BLaER1 treated with 17β-estradiol and CSF1 and Interleukin-3, amounts not matched to agents 10 nM and 100 nM (cell line): ENCODE results near the gene MTREX.

Source experiments
- H3K27ac ChIP-seq, 11 experiments: shearing (Covaris generic); formaldehyde crosslinking; 2 replicates each; pipeline ENCODE4 v1.8.1; 2022
- H3K27me3 ChIP-seq, 11 experiments: shearing (Covaris generic); formaldehyde crosslinking; 2 replicates each; pipeline ENCODE4 v1.8.1; 2022
- H3K36me3 ChIP-seq, 11 experiments: shearing (Covaris generic); formaldehyde crosslinking; 2 replicates each; pipeline ENCODE4 v1.8.1; 2022
- H3K4me1 ChIP-seq, 10 experiments: shearing (Covaris generic); formaldehyde crosslinking; 2 replicates each; pipeline ENCODE4 v1.8.1; 2022
- H3K4me2 ChIP-seq, 11 experiments: shearing (Covaris generic); formaldehyde crosslinking; 2 replicates each; pipeline ENCODE4 v1.8.1; 2022
- H3K4me3 ChIP-seq, 10 experiments: shearing (Covaris generic); formaldehyde crosslinking; 2 replicates each; pipeline ENCODE4 v1.8.1; 2022
- H3K9ac ChIP-seq, 11 experiments: shearing (Covaris generic); formaldehyde crosslinking; 2 replicates each; pipeline ENCODE4 v1.8.1; 2022
- H3K9me3 ChIP-seq, 11 experiments: shearing (Covaris generic); formaldehyde crosslinking; replicated peaks in 1 of 11; 2 replicates each; pipeline ENCODE4 v1.8.1; 2022
- H4K20me1 ChIP-seq, 11 experiments: shearing (Covaris generic); formaldehyde crosslinking; 2 replicates each; pipeline ENCODE4 v1.8.1; 2022
- Cebpa-rat ChIP-seq, 11 experiments: shearing (Covaris generic); IDR thresholded peaks; 2 replicates each; pipeline ENCODE4 v1.8.1; 2022

MTREX gene

GRCh38 chr5:55418994-55419968 lies 111.5 kb downstream of the MTREX start:
- Histone ChIP-seq H3K4me1 (no peaks in the 10 kb centered on the region), H3K36me3 (peaks cover 83 to 100% (median 94%) of the 10 kb centered on the region in 11 experiments), H3K9ac (no peak overlapping the region), H3K4me3 (no peak overlapping the region), H3K27me3 (no peaks in the 10 kb centered on the region), H3K27ac (no peak overlapping the region), H3K9me3 (no peaks in the 10 kb centered on the region; a peak in 1 of 22 replicates), H4K20me1 (peaks cover 0 to 8% (median 0%) of the 10 kb centered on the region in 11 experiments; a peak in 2 of 22 replicates), H3K4me2 (no peak overlapping the region)
- no peak for TF ChIP-seq Cebpa-rat (IDR thresholded peaks at IDR 0.05)

DNA sequence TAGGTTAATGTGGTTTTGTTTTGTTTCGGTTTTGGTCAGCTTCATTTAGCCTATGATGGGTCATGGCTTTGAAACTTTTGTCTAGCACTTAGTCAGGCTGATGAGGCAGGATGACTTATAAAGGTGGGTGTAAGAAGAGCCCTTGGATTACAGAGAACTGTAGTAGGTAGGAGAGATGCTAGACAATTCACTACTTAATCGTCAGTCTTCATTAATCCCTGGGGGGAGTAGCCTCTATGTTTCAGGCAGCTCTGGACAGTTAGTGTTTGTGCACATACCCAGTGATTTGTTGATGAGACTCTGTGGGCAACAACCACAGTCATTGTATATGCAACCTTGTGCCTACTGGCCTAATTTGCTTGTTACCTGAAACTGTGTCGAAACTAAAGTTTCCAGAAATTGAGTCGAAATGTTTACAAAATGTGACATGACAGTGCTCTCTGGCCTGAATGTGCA lies 113.3 kb downstream of the MTREX start:
- no peak overlapping the region for H3K4me2 ChIP-seq
- H3K9me3 ChIP-seq = peaks cover 0 to 1% (median 0%) of the 10 kb centered on the region in 11 experiments; a peak in 2 of 22 replicates
- no peak overlapping the region for H3K4me3 ChIP-seq
- H3K27ac ChIP-seq = no peak overlapping the region
- H3K27me3 ChIP-seq = no peaks in the 10 kb centered on the region
- no peak overlapping the region for H3K9ac ChIP-seq
- peaks cover 0 to 8% (median 0%) of the 10 kb centered on the region in 11 experiments; a peak in 2 of 22 replicates for H4K20me1 ChIP-seq
- no peaks in the 10 kb centered on the region for H3K4me1 ChIP-seq
- TF ChIP-seq Cebpa-rat (IDR thresholded peaks at IDR 0.05) = no peak
- H3K36me3 ChIP-seq = peaks cover 84 to 100% (median 95%) of the 10 kb centered on the region in 11 experiments

DNA sequence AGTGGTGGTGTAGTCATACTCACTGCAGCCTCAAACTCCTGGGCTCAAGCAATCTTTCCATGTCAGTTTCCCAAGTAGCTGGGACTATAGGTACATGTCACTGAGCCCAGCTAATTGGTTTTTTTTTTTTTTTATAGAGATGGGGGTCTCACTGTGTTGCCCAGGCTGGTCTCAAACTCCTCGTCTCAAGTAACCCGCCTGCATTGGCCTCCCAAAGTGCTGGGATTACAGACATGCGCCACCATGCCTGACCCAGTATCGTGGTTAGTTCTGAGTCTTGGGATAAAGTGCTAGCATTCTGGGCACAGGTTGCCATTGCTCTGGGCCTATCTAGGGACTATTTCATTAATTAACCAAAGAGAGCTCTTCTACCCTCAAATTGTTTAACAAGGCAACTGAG lies 118.7 kb downstream of the MTREX start:
- Histone ChIP-seq H4K20me1 (peaks cover 0 to 8% (median 0%) of the 10 kb centered on the region in 11 experiments; a peak in 1 of 22 replicates), H3K27me3 (no peaks in the 10 kb centered on the region), H3K9ac (no peak overlapping the region), H3K4me3 (no peak overlapping the region), H3K4me2 (no peak overlapping the region), H3K36me3 (peaks cover 91 to 100% (median 97%) of the 10 kb centered on the region in 11 experiments), H3K9me3 (peaks cover 34 to 44% (median 35%) of the 10 kb centered on the region in 11 experiments), H3K4me1 (no peaks in the 10 kb centered on the region), H3K27ac (no peak overlapping the region)
- TF ChIP-seq Cebpa-rat (IDR thresholded peaks at IDR 0.05) = no peak

- Histone ChIP-seq H3K27me3 (no peaks in the 10 kb centered on the region), H3K9me3 (peaks cover 41 to 51% (median 42%) of the 10 kb centered on the region in 11 experiments), H3K4me1 (no peaks in the 10 kb centered on the region), H4K20me1 (peaks cover 0 to 3% (median 0%) of the 10 kb centered on the region in 11 experiments; a peak in 1 of 22 replicates), H3K27ac (no peak overlapping the region), H3K9ac (no peak overlapping the region), H3K4me3 (no peak overlapping the region), H3K4me2 (no peak overlapping the region), H3K36me3 (peaks cover 85 to 100% (median 96%) of the 10 kb centered on the region in 11 experiments)
- no peak for TF ChIP-seq Cebpa-rat (IDR thresholded peaks at IDR 0.05)
Measured at GRCh38 chr5:55427157-55427556, 119.4 kb downstream of the MTREX start.

DNA sequence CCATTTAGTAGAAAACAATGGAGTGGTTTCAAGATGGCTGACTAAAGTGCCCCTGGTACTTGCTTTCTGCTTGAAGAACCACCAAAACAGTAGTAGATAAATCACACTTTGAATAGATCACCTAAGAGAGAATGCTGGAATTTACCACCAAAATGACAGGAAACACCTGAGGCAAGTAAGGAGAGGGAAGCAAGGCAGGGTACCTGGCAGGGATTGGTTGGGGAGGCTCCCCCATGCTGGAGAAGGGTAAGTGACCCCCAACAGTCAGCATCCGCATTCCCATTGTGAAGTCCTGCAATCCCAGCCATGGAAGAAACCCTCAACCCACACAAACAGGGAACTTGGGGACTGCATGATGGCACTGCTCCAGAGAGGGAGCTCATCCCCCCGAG lies 121.4 kb downstream of the MTREX start:
- no peak for TF ChIP-seq Cebpa-rat (IDR thresholded peaks at IDR 0.05)
- Histone ChIP-seq H3K9me3 (peaks cover 57 to 65% (median 60%) of the 10 kb centered on the region in 11 experiments), H4K20me1 (no peaks in the 10 kb centered on the region)

DNA sequence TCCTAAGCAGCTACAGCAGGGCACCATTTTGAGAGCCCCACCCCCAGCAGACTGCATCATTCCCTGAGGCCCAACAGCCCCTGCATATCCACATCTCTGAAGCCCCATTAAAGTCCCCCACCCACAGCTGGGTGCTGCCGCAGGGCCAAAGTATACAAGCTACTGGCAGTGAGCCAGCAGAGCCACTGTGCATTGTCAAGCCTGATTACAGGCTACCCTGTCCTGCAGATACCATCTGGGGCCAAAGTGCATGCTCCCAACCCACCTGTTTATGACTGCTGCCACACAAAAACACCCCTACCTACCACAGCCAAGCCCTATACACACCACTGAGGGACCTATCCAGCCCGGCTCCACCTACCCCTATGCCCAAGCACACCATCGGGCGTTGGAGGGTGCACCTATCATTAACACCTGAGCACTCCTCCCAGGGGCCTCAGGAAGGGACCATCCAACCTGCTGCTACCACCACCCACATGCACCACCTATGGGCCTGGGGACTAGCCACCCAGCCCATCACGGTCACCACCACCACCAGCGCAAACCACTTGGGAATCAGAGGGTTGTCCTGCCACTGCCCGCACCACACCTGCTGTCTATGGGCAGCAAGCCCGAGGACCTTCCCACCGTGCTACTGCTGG lies 121.9 kb downstream of the MTREX start:
- Histone ChIP-seq H3K27ac (no peak overlapping the region), H3K9me3 (peaks cover 57 to 66% (median 63%) of the 10 kb centered on the region in 11 experiments), H4K20me1 (no peaks in the 10 kb centered on the region), H3K36me3 (peaks cover 59 to 84% (median 75%) of the 10 kb centered on the region in 11 experiments), H3K4me2 (no peak overlapping the region), H3K4me3 (no peak overlapping the region; a peak in 1 of 20 replicates), H3K27me3 (no peaks in the 10 kb centered on the region), H3K4me1 (no peaks in the 10 kb centered on the region), H3K9ac (no peak overlapping the region)
- TF ChIP-seq Cebpa-rat (IDR thresholded peaks at IDR 0.05) = no peak

More for the DNA sequence above, 121.4 kb downstream of the MTREX start:
- H3K36me3 ChIP-seq = peaks cover 64 to 89% (median 80%) of the 10 kb centered on the region in 11 experiments
- H3K27ac ChIP-seq = no peak overlapping the region
- no peak overlapping the region for H3K4me2 ChIP-seq
- no peak overlapping the region; a peak in 1 of 20 replicates for H3K4me3 ChIP-seq
- H3K9ac ChIP-seq = no peak overlapping the region
- no peaks in the 10 kb centered on the region for H3K27me3 ChIP-seq
- H3K4me1 ChIP-seq = no peaks in the 10 kb centered on the region

DNA sequence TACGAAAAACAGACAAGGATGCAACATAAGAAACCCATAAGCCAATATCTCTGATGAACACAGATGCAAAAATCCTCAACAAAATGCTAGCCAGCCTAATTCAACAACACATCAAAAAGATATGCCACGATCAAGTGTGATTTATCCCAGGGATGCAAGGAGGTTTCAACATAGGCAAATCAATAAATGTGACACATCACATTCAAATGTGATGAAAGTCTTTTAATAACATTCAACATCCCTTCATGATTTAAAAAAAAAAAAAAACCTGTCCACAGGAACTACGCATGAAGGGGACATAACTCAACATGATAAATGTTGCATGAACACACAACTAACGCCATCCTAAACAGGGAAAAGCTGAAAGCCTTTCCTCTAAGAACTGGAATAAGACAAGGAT lies 124.8 kb downstream of the MTREX start:
- H3K27me3 ChIP-seq = no peaks in the 10 kb centered on the region
- H3K27ac ChIP-seq = no peak overlapping the region
- H3K4me1 ChIP-seq = no peaks in the 10 kb centered on the region
- no peak overlapping the region for H3K4me3 ChIP-seq
- no peaks in the 10 kb centered on the region for H4K20me1 ChIP-seq
- no peak overlapping the region for H3K4me2 ChIP-seq
- peaks cover 31 to 60% (median 47%) of the 10 kb centered on the region in 11 experiments for H3K36me3 ChIP-seq
- no peak overlapping the region for H3K9ac ChIP-seq
- peaks cover 62 to 82% (median 70%) of the 10 kb centered on the region in 11 experiments for H3K9me3 ChIP-seq
- TF ChIP-seq Cebpa-rat (IDR thresholded peaks at IDR 0.05) = no peak

DNA sequence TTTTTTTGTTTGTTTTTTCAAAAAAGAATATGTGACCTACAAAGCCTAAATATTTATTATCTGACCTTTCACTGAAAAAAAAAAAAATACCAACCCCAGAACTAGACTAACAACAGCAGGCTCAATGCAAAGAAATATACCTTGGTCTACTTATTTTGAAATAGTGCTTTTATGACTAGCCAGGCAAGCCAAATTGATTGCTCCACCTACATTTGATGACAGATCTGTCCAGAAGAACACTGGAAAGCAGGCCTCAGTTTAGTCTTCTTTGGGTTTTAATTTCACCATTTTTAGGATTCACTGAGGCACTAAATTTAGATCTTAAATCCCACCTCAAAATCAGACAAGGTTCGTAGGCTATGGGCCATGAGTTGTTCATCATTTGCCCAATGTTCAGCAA lies 129.7 kb downstream of the MTREX start:
- no peak for TF ChIP-seq Cebpa-rat (IDR thresholded peaks at IDR 0.05)
- Histone ChIP-seq H3K27me3 (no peaks in the 10 kb centered on the region), H3K36me3 (peaks cover 0 to 13% (median 5%) of the 10 kb centered on the region in 11 experiments; a peak in 11 of 22 replicates), H3K4me2 (no peak overlapping the region), H3K4me3 (no peak overlapping the region), H3K9me3 (peaks cover 13 to 36% (median 25%) of the 10 kb centered on the region in 11 experiments), H3K27ac (no peak overlapping the region), H3K9ac (no peak overlapping the region), H3K4me1 (peaks cover 0 to 13% (median 0%) of the 10 kb centered on the region in 10 experiments; a peak in 7 of 20 replicates), H4K20me1 (no peaks in the 10 kb centered on the region)

GRCh38 chr5:55437859-55438206 lies 130.0 kb downstream of the MTREX start:
- Histone ChIP-seq H4K20me1 (no peaks in the 10 kb centered on the region), H3K4me2 (no peak overlapping the region), H3K9ac (no peak overlapping the region), H3K4me3 (no peak overlapping the region), H3K4me1 (peaks cover 0 to 13% (median 0%) of the 10 kb centered on the region in 10 experiments; a peak in 7 of 20 replicates), H3K9me3 (peaks cover 9 to 32% (median 21%) of the 10 kb centered on the region in 11 experiments; a peak in 21 of 22 replicates), H3K27me3 (no peaks in the 10 kb centered on the region), H3K36me3 (peaks cover 0 to 13% (median 2%) of the 10 kb centered on the region in 11 experiments; a peak in 8 of 22 replicates), H3K27ac (no peak overlapping the region)
- TF ChIP-seq Cebpa-rat (IDR thresholded peaks at IDR 0.05) = no peak
